ENCODE data around the gene ARHGAP11A.

ARHGAP11A gene

DNA sequence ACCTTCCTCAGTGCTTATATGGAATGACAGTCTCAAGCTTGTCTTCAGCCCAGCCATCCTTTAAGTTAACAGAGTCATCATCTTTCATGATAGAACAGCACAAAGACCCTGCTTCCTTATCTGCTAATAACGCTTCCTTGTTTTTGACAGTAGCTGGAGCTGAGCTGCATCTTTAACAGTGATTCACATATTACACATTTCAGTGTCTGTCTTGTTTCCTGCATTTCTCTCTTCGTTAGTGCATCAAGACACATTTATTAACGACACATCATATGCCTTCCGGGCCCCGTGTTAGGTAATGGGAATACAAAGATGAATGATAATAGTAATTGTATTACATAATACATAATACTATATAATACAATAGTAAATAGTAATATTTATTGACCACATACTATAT is 72.3 kb downstream of the ARHGAP11A start:
- DNase-seq (ENCODE audit: low spot score), result no peak

DNA sequence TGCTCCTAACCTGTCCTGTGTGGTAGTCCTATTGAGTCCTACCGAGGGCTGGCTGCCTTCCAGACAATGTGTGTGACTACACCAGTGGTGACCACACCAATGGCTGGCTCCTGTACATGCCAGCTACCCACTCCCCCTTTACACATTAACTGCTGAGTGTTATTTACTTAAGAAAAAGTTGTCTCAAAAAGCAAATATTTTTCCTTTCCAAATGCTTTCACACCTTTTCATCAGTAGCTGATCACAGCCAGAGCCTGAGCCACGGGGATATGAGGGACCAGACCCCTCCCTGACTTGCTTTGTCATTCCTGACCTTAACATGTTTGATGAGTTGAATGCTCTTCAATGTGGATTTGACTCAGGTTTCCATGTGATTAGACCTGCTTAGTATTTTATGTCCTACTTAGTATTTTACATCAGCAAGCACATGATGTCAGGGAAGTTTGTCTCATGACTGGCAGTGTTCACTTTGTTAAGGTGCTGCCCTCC is 72.9 kb downstream of the ARHGAP11A start:
- DNase-seq (ENCODE audit: low spot score), result peak; percentile 16

Data from LoVo (cell line).